Mesodermal cell (in vitro differentiated cells): ENCODE data around the gene OGDH.
"Not testable (repeated sequence)": the region's sequence is repeated elsewhere in the genome, so short reads cannot be mapped to it uniquely, and the experiment has no call there.

ENCODE experiments used
- H3K27ac ChIP-seq: 2 replicates; pipeline ENCODE4 v1.7.0; 2013; ENCODE audit warnings: mild to moderate bottlenecking, low read depth, low read length, moderate library complexity; ENCODE audit not compliant: severe bottlenecking
- H3K36me3 ChIP-seq: 2 replicates; pipeline ENCODE4 v1.7.1; 2013; ENCODE audit warnings: mild to moderate bottlenecking, low read length, moderate library complexity; ENCODE audit not compliant: control insufficient read depth, insufficient read depth
- H3K4me1 ChIP-seq: one replicate; pipeline ENCODE4 v1.7.1; 2013; ENCODE audit warnings: mild to moderate bottlenecking, low read length; ENCODE audit not compliant: insufficient read depth, control insufficient read depth, poor library complexity, severe bottlenecking
- H3K4me3 ChIP-seq: 2 replicates; pipeline ENCODE4 v1.7.0; 2013; ENCODE audit warnings: low read length, control low read depth, mild to moderate bottlenecking; ENCODE audit not compliant: insufficient read depth, poor library complexity, severe bottlenecking; ENCODE audit errors: extremely low read depth
- H3K9me3 ChIP-seq: 2 replicates; pipeline ENCODE4 v1.7.1; 2013; ENCODE audit warnings: mild to moderate bottlenecking, low read length, moderate library complexity; ENCODE audit not compliant: control insufficient read depth
- WGBS, 2 experiments: methylation state at CpG; one replicate each; pipeline ENCODE4 v1.1.5; 2013; ENCODE audit warnings: missing lambda C conversion rate in 2 of 2; ENCODE audit not compliant: insufficient coverage in 2 of 2; 5-methylcytosine and 5-hydroxymethylcytosine counted together

Gene OGDH

GRCh38 chr7:44697136-44698045 is 91.0 kb downstream of the OGDH start:
- Histone ChIP-seq H3K4me3 (no peak overlapping the region), H3K9me3 (peaks cover 3% of the 10 kb centered on the region), H3K27ac (no peak overlapping the region), H3K36me3 (peaks cover 88% of the 10 kb centered on the region), H3K4me1 (peaks cover 4% of the 10 kb centered on the region)
- WGBS, 2 experiments, result 96 to 99% methylated on average over 19 to 20 of the region's 20 CpGs

GRCh38 chr7:44698046-44698580 is 91.7 kb downstream of the OGDH start:
- Histone ChIP-seq H3K4me3 (no peak overlapping the region), H3K27ac (no peak overlapping the region), H3K9me3 (peaks cover 3% of the 10 kb centered on the region), H3K36me3 (peaks cover 90% of the 10 kb centered on the region), H3K4me1 (peaks cover 4% of the 10 kb centered on the region)
- 97% methylated on average over 13 of the region's 13 CpGs for WGBS, 2 experiments

- not testable (repeated sequence) for H3K4me1 ChIP-seq, H3K27ac ChIP-seq, H3K9me3 ChIP-seq, H3K4me3 ChIP-seq
- WGBS, 2 experiments, result 90 to 92% methylated on average over 2 of the region's 2 CpGs
- H3K36me3 ChIP-seq, result peaks cover 88% of the 10 kb centered on the region
Measured at GRCh38 chr7:44699598-44699997, 93.2 kb downstream of the OGDH start.

DNA sequence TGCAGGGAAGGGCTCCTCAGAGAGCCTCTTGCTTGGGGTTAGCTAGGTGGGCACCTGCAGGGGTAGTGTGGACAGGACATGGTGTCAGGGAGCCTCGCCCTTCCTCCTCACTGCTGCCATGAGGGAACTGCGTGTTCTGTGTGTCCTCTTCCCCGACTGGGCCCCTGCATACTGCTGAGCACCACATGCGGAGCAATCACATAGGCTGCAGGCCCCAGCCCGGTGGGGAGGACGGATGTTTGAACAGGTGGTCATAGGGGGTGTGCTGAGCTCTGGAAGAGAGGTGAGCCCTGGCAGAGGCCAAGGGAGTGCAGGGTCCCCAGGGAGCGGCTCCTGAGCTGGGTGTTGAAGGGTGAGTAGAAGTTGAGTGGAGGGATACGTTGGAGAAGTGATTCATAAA is 93.9 kb downstream of the OGDH start:
- Histone ChIP-seq H3K9me3 (peaks cover 3% of the 10 kb centered on the region), H3K27ac (no peak overlapping the region), H3K36me3 (peaks cover 84% of the 10 kb centered on the region), H3K4me3 (no peak overlapping the region), H3K4me1 (no peaks in the 10 kb centered on the region)
- 92 to 98% methylated on average over 5 to 7 of the region's 8 CpGs for WGBS, 2 experiments

DNA sequence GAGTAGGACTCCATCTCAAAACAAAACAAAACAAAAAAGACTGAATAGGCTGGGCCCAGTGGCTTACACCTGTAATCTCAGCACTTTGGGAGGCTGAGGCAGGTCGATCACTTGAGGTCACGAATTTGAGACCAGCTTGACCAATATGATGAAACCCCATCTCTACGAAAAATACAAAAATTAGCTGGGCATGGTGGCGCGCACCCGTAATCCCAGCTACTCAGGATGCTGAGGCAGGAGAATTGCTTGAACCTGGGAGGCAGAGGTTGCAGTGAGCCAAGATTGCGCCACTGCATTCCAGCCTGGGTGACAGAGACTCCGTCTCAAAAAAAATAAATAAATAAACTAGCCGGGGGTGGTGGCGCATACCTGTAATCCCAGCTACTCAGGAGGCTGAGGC is 97.0 kb downstream of the OGDH start:
- H3K9me3 ChIP-seq, H3K4me1 ChIP-seq, H3K4me3 ChIP-seq, H3K27ac ChIP-seq: not testable (repeated sequence)
- 93 to 99% methylated on average over 8 to 10 of the region's 10 CpGs for WGBS, 2 experiments
- H3K36me3 ChIP-seq, result peaks cover 67% of the 10 kb centered on the region

DNA sequence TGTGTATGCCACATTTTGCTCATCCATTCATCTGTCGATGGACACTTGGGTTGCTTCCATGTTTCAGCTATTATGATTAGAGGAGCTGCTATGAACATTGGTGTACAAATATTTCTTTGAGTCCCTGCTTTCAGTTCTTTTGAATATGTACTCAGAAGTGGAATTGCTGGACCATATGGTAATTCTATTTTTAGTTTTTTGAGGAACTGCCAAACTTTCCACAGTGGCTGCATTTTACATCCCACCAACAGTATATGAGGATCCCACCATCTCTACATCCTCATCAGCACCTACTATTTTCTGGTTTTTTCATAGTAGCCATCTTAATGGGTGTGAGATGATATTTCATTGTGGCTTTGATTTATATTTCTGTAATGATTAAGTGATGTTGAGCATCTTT is 97.5 kb downstream of the OGDH start:
- Histone ChIP-seq H3K4me3 (no peak overlapping the region), H3K27ac (no peak overlapping the region), H3K4me1 (no peaks in the 10 kb centered on the region), H3K36me3 (peaks cover 67% of the 10 kb centered on the region), H3K9me3 (peaks cover 3% of the 10 kb centered on the region)
- 100% methylated on average over 1 of the region's 1 CpG; no CpG with 5 or more reads in 1 of the 2 experiments for WGBS, 2 experiments

DNA sequence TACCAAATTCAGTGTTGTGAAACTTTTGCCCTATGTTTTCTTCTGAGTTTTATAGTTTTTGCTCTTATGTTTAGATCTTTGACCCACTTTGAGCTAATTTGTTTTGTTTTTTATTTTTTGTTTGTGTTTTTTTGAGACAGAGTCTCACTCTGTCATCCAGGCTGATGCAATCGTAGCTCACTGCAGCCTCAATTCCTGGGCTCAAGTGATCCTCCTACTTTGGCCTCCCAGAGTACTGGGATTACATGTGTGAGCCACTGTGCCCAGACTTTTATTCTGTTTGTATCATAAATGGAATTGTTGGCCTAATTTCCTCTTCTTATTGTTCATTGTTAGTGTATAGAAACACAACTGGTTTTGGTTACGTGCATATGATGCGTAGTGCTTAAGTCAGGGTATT is 99.0 kb downstream of the OGDH start:
- H3K36me3 ChIP-seq, result peaks cover 59% of the 10 kb centered on the region

DNA sequence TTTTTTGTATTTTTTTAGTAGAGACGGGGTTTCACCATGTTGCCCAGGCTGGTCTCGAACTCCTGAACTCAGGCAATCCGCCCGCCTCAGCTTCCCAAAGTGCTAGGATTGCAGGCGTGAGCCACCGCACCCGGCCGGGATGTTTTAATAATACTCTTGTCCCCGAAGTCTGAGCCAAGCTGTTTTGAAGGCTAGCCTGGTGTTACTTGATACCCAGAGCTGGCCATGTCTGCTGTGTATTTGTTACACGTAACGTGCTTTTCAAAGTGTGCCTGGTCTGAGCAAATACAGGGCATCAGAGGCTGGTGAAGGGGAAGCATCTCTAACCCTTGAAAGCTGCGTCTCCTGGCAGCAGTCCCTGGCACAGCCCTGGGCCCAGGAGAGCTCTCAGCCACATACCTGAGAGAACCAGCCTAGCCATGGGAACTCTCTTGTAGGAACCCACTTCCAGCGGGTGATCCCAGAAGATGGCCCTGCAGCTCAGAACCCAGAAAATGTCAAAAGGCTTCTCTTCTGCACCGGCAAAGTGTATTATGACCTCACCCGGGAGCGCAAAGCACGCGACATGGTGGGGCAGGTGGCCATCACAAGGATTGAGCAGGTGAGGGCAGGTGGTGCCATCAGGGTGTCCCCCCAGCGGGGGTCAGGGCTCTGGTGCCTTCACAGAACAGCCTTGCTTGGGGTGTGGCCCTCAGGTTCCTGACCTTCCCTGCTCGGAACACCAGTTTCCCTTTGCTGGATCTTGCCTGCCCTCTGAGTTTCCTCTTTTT is 100.5 kb downstream of the OGDH start:
- Histone ChIP-seq H3K4me1 (peaks cover 11% of the 10 kb centered on the region), H3K4me3 (no peak overlapping the region), H3K36me3 (peaks cover 45% of the 10 kb centered on the region), H3K27ac (no peak overlapping the region), H3K9me3 (no peaks in the 10 kb centered on the region)
- WGBS, 2 experiments, result 95 to 98% methylated on average over 20 of the region's 20 CpGs

More for the DNA sequence above, 99.0 kb downstream of the OGDH start:
- 83 to 100% methylated on average over 1 to 2 of the region's 3 CpGs for WGBS, 2 experiments
- Histone ChIP-seq H3K9me3 (no peaks in the 10 kb centered on the region), H3K4me1 (no peaks in the 10 kb centered on the region), H3K4me3 (no peak overlapping the region), H3K27ac (no peak overlapping the region)

GRCh38 chr7:44707558-44708230 is 101.3 kb downstream of the OGDH start:
- 95 to 97% methylated on average over 20 of the region's 21 CpGs for WGBS, 2 experiments
- H3K36me3 ChIP-seq, result peaks cover 42% of the 10 kb centered on the region
- H3K4me3 ChIP-seq, result no peak overlapping the region
- H3K27ac ChIP-seq, result no peak overlapping the region
- peaks cover 14% of the 10 kb centered on the region for H3K4me1 ChIP-seq
- H3K9me3 ChIP-seq, result no peaks in the 10 kb centered on the region
